Testis (tissue), 5 donors: ENCODE results near the gene ELOVL1. TPM values are rescaled to one million over a fixed set of nuclear protein-coding genes. Genes with fewer than 3 reads are reported as not detected.
"Not testable (repeated sequence)": the region's sequence is repeated elsewhere in the genome, so short reads cannot be mapped to it uniquely, and the experiment has no call there.

ENCODE experiments used
- DNase-seq: peaks from one replicate; pipeline ENCODE4 v3.0.0-alpha.2; 2019
- H3K27ac ChIP-seq, 2 donors: fragments of 200-600 bp; sonication (generic); one replicate each; pipeline ENCODE4 v1.5.1; 2019
- H3K27me3 ChIP-seq: fragments of 200-600 bp; sonication (generic); one replicate; pipeline ENCODE4 v1.5.1; 2019
- H3K36me3 ChIP-seq: fragments of 200-600 bp; sonication (generic); one replicate; pipeline ENCODE4 v1.5.1; 2017; ENCODE audit warnings: low read depth; ENCODE audit errors: missing control alignments
- H3K4me1 ChIP-seq: fragments of 200-600 bp; sonication (generic); one replicate; pipeline ENCODE4 v1.5.1; 2019
- H3K4me3 ChIP-seq, 2 donors: fragments of 200-600 bp; sonication (generic); one replicate each; pipeline ENCODE4 v1.5.1; 2017 to 2019
- H3K9me3 ChIP-seq: fragments of 200-600 bp; sonication (generic); one replicate; pipeline ENCODE4 v1.5.1; 2017
- CTCF ChIP-seq, 3 experiments: fragments of 450-650 bp in 2 of 3; fragments of 200-600 bp in 1 of 3; sonication (generic) in 1 of 3; IDR thresholded peaks; one replicate each; pipeline ENCODE4 v1.5.1; 2016 to 2019; ENCODE audit warnings: antibody characterized with exemption in 3 of 3, mild to moderate bottlenecking in 2 of 3, moderate library complexity in 1 of 3
- POLR2A ChIP-seq: fragments of 450-650 bp; IDR thresholded peaks from one replicate; pipeline ENCODE4 v1.6.1; 2017; ENCODE audit warnings: antibody characterized with exemption, mild to moderate bottlenecking, moderate library complexity
- WGBS, 2 donors: methylation state at CpG; one replicate each; pipeline ENCODE4 v1.1.5; 2018; 5-methylcytosine and 5-hydroxymethylcytosine counted together
- intact Hi-C: fragments of 100-400 bp; cut with DNase I; formaldehyde crosslinking; loops from one replicate; pipeline ENCODE4 v1.15.1; 2023; ENCODE audit warnings: low total_unique reads
- long read RNA-seq, 2 donors: transcript quantifications; one replicate each; lab custom pipeline, GENCODE V29; 2026
- polyA plus RNA-seq: library from polyadenylated mRNA; stranded (reverse); fragments of 350-450 nt; fragmentation: Illumina TruSeq; extraction: RNeasy Lipid Tissue Mini Kit (QIAGEN cat#74804); gene quantifications from one replicate; pipeline ENCODE4 v1.2.3, GENCODE V29; 2014; ENCODE audit warnings: low read depth, low replicate concordance; ENCODE audit not compliant: insufficient read depth
- total RNA-seq, 2 donors: library from RNA; depleted of rRNA; stranded (reverse); fragments of >200 nt; gene quantifications; one replicate each; pipeline ENCODE4 v1.2.3, GENCODE V29; 2016

ELOVL1 gene
- 10 to 100 TPM; 30.6 to 40.1 TPM for total RNA-seq
- 51.5 TPM for polyA plus RNA-seq
- long read RNA-seq, donor 1, transcript ELOVL1-201 (8 exons, 1,477 nt) = major isoform, 27 of 41 reads
- long read RNA-seq, donor 1, partial matches to known transcripts = 7 of 41 reads
- long read RNA-seq, donor 1, other reads (novel, unspliced or antisense) = 0 of 41 reads
- long read RNA-seq, donor 2, transcript ELOVL1-201 (8 exons, 1,477 nt) = major isoform, 27 of 39 reads
- long read RNA-seq, donor 2, partial matches to known transcripts = 8 of 39 reads
- long read RNA-seq, donor 2, other reads (novel, unspliced or antisense) = 0 of 39 reads

GRCh38 chr1:43367904-43368645 is at the start of gene ELOVL1:
ELOVL1 (minus strand) TSS chr1:43368011; CDS start chr1:43365609, 2,402 bp downstream.
- intact Hi-C loops = no loop called here
- Histone ChIP-seq H3K4me1 (peaks cover 18% of the 10 kb centered on the region), H3K27ac (peak within 1 kb of the TSS; percentile 84 to 88), H3K9me3 (no peaks in the 10 kb centered on the region), H3K4me3 (peak within 1 kb of the TSS; percentile 74 to 83), H3K36me3 (no peaks in the 10 kb centered on the region), H3K27me3 (no peaks in the 10 kb centered on the region)
- DNase-seq = peak; percentile 91
- TF ChIP-seq POLR2A (no peak), CTCF (IDR thresholded peaks at IDR 0.05) (peak in 1 of 3 experiments; percentile 14)
- WGBS, 2 donors = 0% methylated on average over 9 to 50 of the region's 58 CpGs

- intact Hi-C loops = loop anchor here (10.0 kb wide), 1 partner anchor 181 kb away; no protein-coding TSS in a partner anchor
- TF ChIP-seq CTCF (IDR thresholded peaks at IDR 0.05) (no peak), POLR2A (no peak)
- no peak for DNase-seq
- Histone ChIP-seq H3K9me3 (no peaks in the 10 kb centered on the region), H3K4me1 (no peaks in the 10 kb centered on the region), H3K27ac (no peak overlapping the region), H3K27me3 (no peaks in the 10 kb centered on the region), H3K36me3 (no peaks in the 10 kb centered on the region), H3K4me3 (no peak overlapping the region)
- WGBS, 2 donors = 79 to 86% methylated on average over 5 of the region's 5 CpGs
Measured at GRCh38 chr1:43415901-43416300, 48.1 kb upstream of the ELOVL1 start.

- peak; percentile 64 for DNase-seq
- 76 to 81% methylated on average over 5 of the region's 5 CpGs for WGBS, 2 donors
- TF ChIP-seq POLR2A (no peak), CTCF (IDR thresholded peaks at IDR 0.05) (peak; percentile 25 to 46 (median 40))
Measured at GRCh38 chr1:43414634-43415223, 46.9 kb upstream of the ELOVL1 start.

GRCh38 chr1:43413426-43413825 is 45.6 kb upstream of the ELOVL1 start:
- not testable (repeated sequence) for H3K27ac ChIP-seq, H3K9me3 ChIP-seq, H3K36me3 ChIP-seq, H3K4me3 ChIP-seq, H3K27me3 ChIP-seq, H3K4me1 ChIP-seq, DNase-seq
- intact Hi-C loops = loop anchor here (10.0 kb wide), 1 partner anchor 179 kb away; no protein-coding TSS in a partner anchor
- WGBS, 2 donors = 95% methylated on average over 1 of the region's 1 CpG

More at GRCh38 chr1:43414634-43415223, 46.9 kb upstream of the ELOVL1 start:
- H3K9me3 ChIP-seq = no peaks in the 10 kb centered on the region
- H3K4me3 ChIP-seq = no peak overlapping the region
- H3K4me1 ChIP-seq = no peaks in the 10 kb centered on the region
- H3K36me3 ChIP-seq = no peaks in the 10 kb centered on the region
- intact Hi-C loops = loop anchor here (10.0 kb wide), 1 partner anchor 180 kb away; no protein-coding TSS in a partner anchor
- H3K27me3 ChIP-seq = no peaks in the 10 kb centered on the region
- no peak overlapping the region for H3K27ac ChIP-seq

- Histone ChIP-seq H3K27ac (no peak overlapping the region), H3K4me3 (no peak overlapping the region), H3K9me3 (no peaks in the 10 kb centered on the region), H3K36me3 (no peaks in the 10 kb centered on the region), H3K27me3 (no peaks in the 10 kb centered on the region), H3K4me1 (peaks cover 8% of the 10 kb centered on the region)
- no peak for DNase-seq
- WGBS, 2 donors = 69 to 95% methylated on average over 3 of the region's 3 CpGs
- intact Hi-C loops = loop anchor here (10.0 kb wide), 1 partner anchor 176 kb away; no protein-coding TSS in a partner anchor
- no peak for TF ChIP-seq CTCF (IDR thresholded peaks at IDR 0.05)
- TF ChIP-seq POLR2A = no peak
Measured at GRCh38 chr1:43410571-43410970, 42.8 kb upstream of the ELOVL1 start.
